ENCODE data around the gene VRK2. TPM values are rescaled to one million over a fixed set of nuclear protein-coding genes. Genes with fewer than 3 reads are reported as not detected.

The VRK2 gene
- polyA plus RNA-seq, 3 donors = 13.5 to 31.6 (median 21.4) TPM

DNA sequence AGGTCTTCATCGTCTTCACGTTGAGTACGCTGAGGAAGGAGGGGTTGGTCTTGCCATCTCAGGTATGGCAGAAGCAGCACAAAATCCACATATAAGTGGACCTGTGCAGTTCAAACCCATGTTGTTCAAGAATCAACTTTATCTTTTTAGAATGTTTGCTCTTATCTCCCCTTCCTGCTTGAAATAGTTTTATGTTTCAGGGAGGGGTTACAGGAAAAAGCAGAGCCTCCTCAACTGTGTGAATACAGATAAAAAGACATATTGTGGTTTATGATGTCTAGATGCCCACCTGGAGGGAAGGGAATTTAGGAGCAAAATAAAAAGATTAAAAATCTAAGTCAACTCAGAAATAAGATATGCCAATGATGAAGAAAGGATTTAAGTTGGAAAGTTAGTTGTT lies 75.9 kb downstream of the VRK2 start:
- H3K27ac ChIP-seq (ENCODE audit: low read depth in 1 of 2, low read length in 2 of 2) = no peak overlapping the region
- H3K27me3 Mint-ChIP-seq (ENCODE audit: low read depth in 3 of 3) = peaks cover 0 to 2% (median 0%) of the 10 kb centered on the region in 3 donors
- H3K4me1 ChIP-seq (ENCODE audit: control insufficient read depth in 1 of 2, insufficient read depth in 2 of 2, low read length in 2 of 2) = no peaks in the 10 kb centered on the region
- no CpG with 5 or more reads among the region's 3 CpGs for WGBS (ENCODE audit: insufficient coverage)
- no peak for DNase-seq
- no peak overlapping the region for H3K27ac Mint-ChIP-seq
- H3K9ac ChIP-seq (ENCODE audit: insufficient read depth, low read length, poor library complexity, severe bottlenecking) = no peak overlapping the region
- H3K36me3 Mint-ChIP-seq = peaks cover 30 to 31% of the 10 kb centered on the region in 2 donors
- H3K4me3 ChIP-seq (replicated peaks in 1 of 3; ENCODE audit: low read depth in 2 of 3, low read length in 3 of 3) = no peak overlapping the region
- no peaks in the 10 kb centered on the region for H3K4me1 Mint-ChIP-seq
- H3K4me2 ChIP-seq (replicated peaks; ENCODE audit: extremely low read depth, low read length, poor library complexity, severe bottlenecking) = no peak overlapping the region
- H3K9me3 Mint-ChIP-seq = peaks cover 0 to 9% (median 3%) of the 10 kb centered on the region in 7 donors
- no peaks in the 10 kb centered on the region for H3K9me3 ChIP-seq (replicated peaks in 1 of 2; ENCODE audit: control insufficient read depth in 1 of 2, insufficient read depth in 1 of 2, low read length in 2 of 2)
- no peaks in the 10 kb centered on the region for H3K79me2 ChIP-seq (ENCODE audit: insufficient read depth, low read length)
- H3K27me3 ChIP-seq (ENCODE audit: control insufficient read depth in 2 of 2, insufficient read depth in 2 of 2, low read length in 2 of 2) = no peaks in the 10 kb centered on the region
- no peaks in the 10 kb centered on the region for H4K20me1 ChIP-seq (ENCODE audit: insufficient read depth, low read length)
- TF ChIP-seq, protein P1, sequence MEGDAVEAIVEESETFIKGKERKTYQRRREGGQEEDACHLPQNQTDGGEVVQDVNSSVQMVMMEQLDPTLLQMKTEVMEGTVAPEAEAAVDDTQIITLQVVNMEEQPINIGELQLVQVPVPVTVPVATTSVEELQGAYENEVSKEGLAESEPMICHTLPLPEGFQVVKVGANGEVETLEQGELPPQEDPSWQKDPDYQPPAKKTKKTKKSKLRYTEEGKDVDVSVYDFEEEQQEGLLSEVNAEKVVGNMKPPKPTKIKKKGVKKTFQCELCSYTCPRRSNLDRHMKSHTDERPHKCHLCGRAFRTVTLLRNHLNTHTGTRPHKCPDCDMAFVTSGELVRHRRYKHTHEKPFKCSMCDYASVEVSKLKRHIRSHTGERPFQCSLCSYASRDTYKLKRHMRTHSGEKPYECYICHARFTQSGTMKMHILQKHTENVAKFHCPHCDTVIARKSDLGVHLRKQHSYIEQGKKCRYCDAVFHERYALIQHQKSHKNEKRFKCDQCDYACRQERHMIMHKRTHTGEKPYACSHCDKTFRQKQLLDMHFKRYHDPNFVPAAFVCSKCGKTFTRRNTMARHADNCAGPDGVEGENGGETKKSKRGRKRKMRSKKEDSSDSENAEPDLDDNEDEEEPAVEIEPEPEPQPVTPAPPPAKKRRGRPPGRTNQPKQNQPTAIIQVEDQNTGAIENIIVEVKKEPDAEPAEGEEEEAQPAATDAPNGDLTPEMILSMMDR (IDR thresholded peaks at IDR 0.05) = no peak
- H3K4me3 Mint-ChIP-seq = no peak overlapping the region
- H2AFZ ChIP-seq (ENCODE audit: insufficient read depth, low read depth, low read length, poor library complexity, severe bottlenecking) = no peak overlapping the region
- H3K36me3 ChIP-seq (replicated peaks in 1 of 2; ENCODE audit: control insufficient read depth in 1 of 2, insufficient read depth in 2 of 2, low read length in 2 of 2) = peaks cover 16 to 31% of the 10 kb centered on the region in 2 donors
- intact Hi-C loops (cut with micrococcal nuclease) = no loop called here

DNA sequence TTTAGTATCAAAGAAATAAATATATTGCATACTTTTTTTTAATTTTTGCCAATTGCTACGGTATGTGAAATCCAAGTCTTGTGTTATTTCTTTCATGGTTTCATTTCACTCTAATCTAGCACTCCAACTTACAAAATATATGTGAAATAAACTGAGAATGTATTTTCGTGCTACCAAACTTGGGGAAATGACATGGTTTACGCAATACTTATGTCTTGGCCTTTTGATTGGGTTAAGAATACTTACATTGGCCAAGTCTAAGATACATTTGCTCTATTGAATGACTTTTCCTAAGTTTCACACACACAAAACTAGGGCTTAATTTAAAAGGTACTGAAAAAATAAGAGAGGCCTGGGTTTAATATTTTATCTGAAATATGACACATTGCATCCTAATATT lies 80.5 kb downstream of the VRK2 start:
- H3K36me3 Mint-ChIP-seq = peaks cover 26 to 27% of the 10 kb centered on the region in 2 donors
- peaks cover 21 to 42% of the 10 kb centered on the region in 2 donors for H3K36me3 ChIP-seq (replicated peaks in 1 of 2; ENCODE audit: control insufficient read depth in 1 of 2, insufficient read depth in 2 of 2, low read length in 2 of 2)
- peak in 2 of 3 donors; percentile 8 to 27 for DNase-seq
- no peaks in the 10 kb centered on the region for H3K4me1 Mint-ChIP-seq
- no peaks in the 10 kb centered on the region for H3K27me3 Mint-ChIP-seq (ENCODE audit: low read depth in 3 of 3)
- no peaks in the 10 kb centered on the region for H3K9me3 ChIP-seq (replicated peaks in 1 of 2; ENCODE audit: control insufficient read depth in 1 of 2, insufficient read depth in 1 of 2, low read length in 2 of 2)
- H4K20me1 ChIP-seq (ENCODE audit: insufficient read depth, low read length) = no peaks in the 10 kb centered on the region
- no peaks in the 10 kb centered on the region for H3K4me1 ChIP-seq (ENCODE audit: control insufficient read depth in 1 of 2, insufficient read depth in 2 of 2, low read length in 2 of 2)
- intact Hi-C loops (cut with micrococcal nuclease) = no loop called here
- H3K27ac Mint-ChIP-seq = peak overlapping the region in 1 of 7 donors; percentile 15
- H3K9me3 Mint-ChIP-seq = no peaks in the 10 kb centered on the region
- H3K27ac ChIP-seq (ENCODE audit: low read depth in 1 of 2, low read length in 2 of 2) = no peak overlapping the region
- WGBS (ENCODE audit: insufficient coverage) = no CpG with 5 or more reads among the region's 3 CpGs
- H3K9ac ChIP-seq (ENCODE audit: insufficient read depth, low read length, poor library complexity, severe bottlenecking) = no peak overlapping the region
- no peak overlapping the region for H3K4me3 ChIP-seq (replicated peaks in 1 of 3; ENCODE audit: low read depth in 2 of 3, low read length in 3 of 3)
- no peaks in the 10 kb centered on the region for H3K79me2 ChIP-seq (ENCODE audit: insufficient read depth, low read length)
- no peak overlapping the region for H3K4me3 Mint-ChIP-seq
- TF ChIP-seq, protein P1 (IDR thresholded peaks at IDR 0.05) = no peak
- no peaks in the 10 kb centered on the region for H3K27me3 ChIP-seq (ENCODE audit: control insufficient read depth in 2 of 2, insufficient read depth in 2 of 2, low read length in 2 of 2)
- H2AFZ ChIP-seq (ENCODE audit: insufficient read depth, low read depth, low read length, poor library complexity, severe bottlenecking) = no peak overlapping the region
- no peak overlapping the region for H3K4me2 ChIP-seq (replicated peaks; ENCODE audit: extremely low read depth, low read length, poor library complexity, severe bottlenecking)

Data from CD14-positive monocyte (primary cell).